H7 (cell line): ENCODE measurements around the gene NRIP1. TPM values are rescaled to one million over a fixed set of nuclear protein-coding genes. Genes with fewer than 3 reads are reported as not detected.

Source experiments
- DNase-seq: peaks from one replicate; pipeline ENCODE4 v3.0.0; 2012
- H3K27me3 ChIP-seq: 2 replicates; pipeline ENCODE4 v1.6.0; 2011; ENCODE audit warnings: mild to moderate bottlenecking, low read length; ENCODE audit not compliant: control insufficient read depth, insufficient read depth
- H3K36me3 ChIP-seq: replicated peaks from 2 replicates; pipeline ENCODE4 v1.5.1; 2011; ENCODE audit warnings: low read length; ENCODE audit not compliant: control insufficient read depth, insufficient read depth
- H3K4me3 ChIP-seq: 2 replicates; pipeline ENCODE4 v1.5.1; 2011; ENCODE audit warnings: low read depth, mild to moderate bottlenecking, control low read depth, low read length, moderate library complexity; ENCODE audit not compliant: insufficient read depth
- total RNA-seq: library from RNA; depleted of rRNA; stranded (reverse); fragments of >200 nt; shearing (Covaris generic); gene quantifications from 2 replicates; pipeline ENCODE4 v1.2.3, GENCODE V29; 2014; rRNA removed

NRIP1 gene
- total RNA-seq: 16.6 and 17.5 TPM in 2 replicates

GRCh38 chr21:15064576-15065391 is at the start of gene NRIP1:
Gene NRIP1 (minus strand): TSS chr21:15065000. CDS start chr21:14968192, 96,808 bp downstream.
- no peaks in the 10 kb centered on the region for H3K36me3 ChIP-seq
- no peaks in the 10 kb centered on the region; the same call in 1 of the 2 replicates for H3K27me3 ChIP-seq
- H3K4me3 ChIP-seq: peak within 1 kb of the TSS; percentile 70
- DNase-seq: peak; percentile 86

DNA sequence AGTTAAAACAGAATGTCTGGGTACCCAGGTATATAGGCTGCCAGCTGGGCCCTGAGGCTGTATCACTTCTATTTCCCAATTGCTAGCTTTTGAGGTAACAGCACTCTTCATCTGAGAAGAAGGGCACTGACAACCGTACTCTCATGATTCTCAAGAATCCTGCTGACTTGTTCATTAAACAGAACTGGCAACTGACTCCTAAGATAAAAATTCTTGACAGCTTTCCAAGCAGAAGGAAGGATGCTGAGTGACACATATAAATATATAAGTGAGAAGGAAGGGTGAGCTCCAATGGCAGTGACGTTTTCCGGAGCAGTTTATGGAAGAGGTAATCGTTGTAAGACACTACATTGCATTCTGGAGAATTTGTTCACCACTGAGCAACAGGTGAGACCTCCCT is 48.1 kb upstream of the NRIP1 start:
- Histone ChIP-seq H3K27me3 (no peaks in the 10 kb centered on the region), H3K36me3 (no peaks in the 10 kb centered on the region), H3K4me3 (no peak overlapping the region)
- DNase-seq: no peak

DNA sequence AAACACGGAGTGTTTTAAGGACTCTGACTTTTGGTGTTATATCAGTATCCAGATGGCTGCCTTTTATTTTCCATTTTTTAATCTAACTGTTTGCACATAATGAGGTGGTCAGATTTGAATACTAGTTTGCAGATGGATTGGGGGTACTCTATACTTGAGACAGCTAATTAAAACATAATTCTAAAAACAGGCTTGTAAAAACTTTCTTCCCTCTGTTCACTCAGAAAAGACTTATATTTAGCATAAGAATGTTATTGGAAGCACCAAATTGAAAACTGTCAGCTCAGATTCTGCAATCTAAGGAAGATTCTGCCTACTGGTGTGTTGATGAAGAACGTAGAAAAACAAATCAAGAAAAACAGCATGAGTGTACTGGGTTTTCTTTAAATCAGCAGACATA is 44.0 kb upstream of the NRIP1 start:
- H3K4me3 ChIP-seq: no peak overlapping the region

DNA sequence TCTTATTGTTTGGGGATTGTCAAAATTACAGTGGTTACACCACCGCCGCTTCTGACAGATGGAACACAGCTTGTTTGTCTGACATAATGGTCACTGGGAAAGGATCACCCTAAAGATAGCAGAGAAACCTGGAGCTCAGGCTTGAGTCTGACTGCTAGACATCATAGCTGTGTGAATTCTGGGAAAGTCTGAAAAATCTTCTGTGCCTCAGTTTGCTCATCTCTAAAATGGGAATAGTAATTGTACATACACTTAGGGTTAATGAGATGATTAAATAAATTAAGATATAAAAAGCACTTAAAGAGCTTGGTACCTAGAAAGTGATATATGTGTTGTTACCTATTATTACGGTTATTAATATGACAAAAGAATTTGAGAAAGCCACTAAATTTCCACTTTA is 39.7 kb upstream of the NRIP1 start:
- DNase-seq: no peak
- no peaks in the 10 kb centered on the region for H3K36me3 ChIP-seq
- no peak overlapping the region for H3K4me3 ChIP-seq
- no peaks in the 10 kb centered on the region for H3K27me3 ChIP-seq

More for the DNA sequence above, 44.0 kb upstream of the NRIP1 start:
- no peaks in the 10 kb centered on the region for H3K27me3 ChIP-seq
- DNase-seq: no peak
- no peaks in the 10 kb centered on the region for H3K36me3 ChIP-seq

DNA sequence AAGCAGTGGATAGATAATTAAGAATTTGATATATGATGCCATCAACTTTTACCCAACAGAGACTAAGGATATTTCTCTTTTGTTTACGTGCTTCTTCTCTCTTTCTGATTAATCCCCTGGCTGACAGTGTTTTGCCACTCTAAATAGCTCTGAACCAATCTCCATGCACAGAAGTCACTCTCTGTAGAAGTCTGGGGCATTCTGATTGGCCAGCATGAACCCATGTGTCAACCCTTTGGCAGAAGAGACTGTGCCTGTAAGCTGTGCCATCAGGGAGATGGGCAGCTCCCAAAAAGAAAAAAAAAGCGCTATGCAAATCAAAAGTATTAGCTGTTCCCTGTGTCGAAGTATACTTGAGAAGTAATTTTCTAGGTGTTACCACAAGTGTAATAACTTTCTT is 34.1 kb upstream of the NRIP1 start:
- Histone ChIP-seq H3K36me3 (no peaks in the 10 kb centered on the region), H3K4me3 (no peak overlapping the region), H3K27me3 (no peaks in the 10 kb centered on the region)
- no peak for DNase-seq

DNA sequence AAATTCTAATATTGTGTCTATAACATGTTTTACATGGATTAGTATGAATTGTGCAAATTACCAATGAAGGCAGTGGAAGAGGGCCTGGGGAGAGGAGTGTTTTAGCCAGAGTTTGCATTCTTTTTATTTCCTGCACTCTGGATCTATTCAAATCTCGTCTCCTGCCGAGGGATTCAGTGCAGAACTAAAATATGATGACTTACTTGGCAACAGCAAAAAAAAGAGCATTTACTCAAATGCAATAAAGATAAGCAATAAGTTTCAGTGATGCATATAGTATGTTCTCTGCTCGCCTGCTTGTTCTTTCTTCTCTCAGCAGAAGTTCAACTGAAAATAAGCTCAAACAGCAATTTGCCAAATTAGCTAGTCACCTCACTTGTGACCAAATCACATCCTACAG is 33.4 kb upstream of the NRIP1 start:
- no peak overlapping the region for H3K4me3 ChIP-seq
- no peaks in the 10 kb centered on the region for H3K36me3 ChIP-seq
- no peaks in the 10 kb centered on the region for H3K27me3 ChIP-seq
- no peak for DNase-seq

DNA sequence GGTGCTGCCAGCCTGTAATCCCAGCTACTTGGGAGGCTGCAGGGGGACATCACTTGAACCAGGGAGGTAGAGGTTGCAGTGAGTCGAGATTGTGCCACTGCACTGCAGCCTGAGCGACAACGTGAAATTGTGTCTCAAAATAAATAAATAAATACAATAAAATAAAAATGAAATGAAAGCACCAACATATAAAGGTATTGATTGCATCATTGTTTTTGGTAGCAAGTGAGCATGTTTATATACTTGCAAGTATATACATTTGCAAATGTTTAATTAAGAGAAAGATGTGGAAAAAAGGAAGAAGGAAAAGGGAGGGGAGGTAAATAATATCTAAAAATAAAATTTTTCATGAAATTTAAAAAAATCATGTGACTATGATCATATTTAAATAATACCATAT is 32.8 kb upstream of the NRIP1 start:
- DNase-seq: no peak
- Histone ChIP-seq H3K4me3 (no peak overlapping the region), H3K27me3 (no peaks in the 10 kb centered on the region), H3K36me3 (no peaks in the 10 kb centered on the region)

- no peak for DNase-seq
- Histone ChIP-seq H3K4me3 (no peak overlapping the region), H3K27me3 (no peaks in the 10 kb centered on the region), H3K36me3 (no peaks in the 10 kb centered on the region)
These were observed 31.3 kb upstream of the NRIP1 start for GRCh38 chr21:15096146-15096545.

GRCh38 chr21:15095326-15095725 is 30.5 kb upstream of the NRIP1 start:
- H3K27me3 ChIP-seq: no peaks in the 10 kb centered on the region
- no peak for DNase-seq
- H3K36me3 ChIP-seq: no peaks in the 10 kb centered on the region
- H3K4me3 ChIP-seq: no peak overlapping the region

GRCh38 chr21:15094706-15095105 is 29.9 kb upstream of the NRIP1 start:
- DNase-seq: no peak
- Histone ChIP-seq H3K4me3 (no peak overlapping the region), H3K27me3 (no peaks in the 10 kb centered on the region), H3K36me3 (no peaks in the 10 kb centered on the region)

DNA sequence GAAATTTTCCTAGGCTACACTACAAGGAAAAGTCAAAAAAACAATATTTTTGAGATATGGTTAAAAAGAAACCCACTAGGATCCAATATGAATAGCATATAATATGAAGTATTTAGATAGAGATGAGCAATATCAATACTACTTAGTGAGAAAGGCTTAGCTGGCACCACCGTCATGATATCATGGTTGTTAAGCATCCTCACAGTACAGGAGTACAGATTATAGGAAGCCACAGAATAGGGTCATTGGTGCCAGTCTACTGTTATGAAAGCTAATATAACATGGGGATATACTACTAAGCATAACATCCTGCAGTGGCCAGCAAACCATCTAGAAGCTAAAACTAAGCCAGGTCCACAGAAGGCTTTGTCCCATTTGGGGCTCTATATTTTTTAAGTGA is 28.4 kb upstream of the NRIP1 start:
- no peaks in the 10 kb centered on the region for H3K27me3 ChIP-seq

DNA sequence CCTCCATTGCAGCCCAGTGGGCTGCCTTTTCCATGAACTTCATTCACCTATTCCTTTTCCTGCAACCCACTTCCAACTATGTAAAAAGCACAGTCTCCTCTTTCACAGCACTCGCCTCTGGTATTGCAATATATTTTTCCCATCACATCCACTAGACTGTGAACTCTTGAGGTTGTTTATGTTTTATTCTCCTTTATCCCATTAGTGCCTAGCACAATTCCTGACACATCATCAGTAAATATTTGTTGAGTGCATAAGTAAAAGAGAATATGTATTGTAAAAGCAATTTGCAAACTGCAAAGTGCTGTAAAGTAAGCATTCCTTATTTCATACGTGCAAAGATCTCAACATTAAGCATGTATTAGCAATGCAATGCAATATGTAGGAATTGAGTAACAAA is 27.9 kb upstream of the NRIP1 start:
- no peaks in the 10 kb centered on the region for H3K27me3 ChIP-seq
- DNase-seq: no peak

More for the DNA sequence above, 28.4 kb upstream of the NRIP1 start:
- no peak for DNase-seq
- Histone ChIP-seq H3K4me3 (no peak overlapping the region), H3K36me3 (no peaks in the 10 kb centered on the region)

GRCh38 chr21:15090390-15090789 is 25.6 kb upstream of the NRIP1 start:
- Histone ChIP-seq H3K36me3 (no peaks in the 10 kb centered on the region), H3K27me3 (no peaks in the 10 kb centered on the region), H3K4me3 (no peak overlapping the region)
- DNase-seq: no peak

More for the DNA sequence above, 27.9 kb upstream of the NRIP1 start:
- no peak overlapping the region for H3K4me3 ChIP-seq
- H3K36me3 ChIP-seq: no peaks in the 10 kb centered on the region

DNA sequence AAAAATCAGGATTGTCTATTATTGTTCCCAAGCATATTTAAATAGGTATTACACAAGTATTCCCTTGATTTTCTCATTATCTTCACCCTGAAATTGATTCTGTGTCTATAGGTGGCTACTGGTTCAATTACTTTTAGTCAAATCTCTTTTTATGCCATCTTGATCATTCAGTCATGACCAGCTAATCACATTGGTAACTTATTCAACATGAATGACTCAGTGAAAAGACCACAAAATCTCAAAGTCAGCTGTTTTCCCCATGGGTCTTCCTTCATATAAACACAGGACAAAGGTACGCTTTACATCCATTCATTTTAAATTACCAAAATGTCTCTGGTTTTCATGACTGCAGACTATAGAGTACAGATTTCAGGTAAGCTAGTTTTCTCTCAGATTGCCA is 23.7 kb upstream of the NRIP1 start:
- DNase-seq: no peak
- H3K36me3 ChIP-seq: no peaks in the 10 kb centered on the region
- H3K27me3 ChIP-seq: no peaks in the 10 kb centered on the region
- H3K4me3 ChIP-seq: no peak overlapping the region

GRCh38 chr21:15084668-15085067 is 19.9 kb upstream of the NRIP1 start:
- Histone ChIP-seq H3K36me3 (no peaks in the 10 kb centered on the region), H3K27me3 (no peaks in the 10 kb centered on the region), H3K4me3 (no peak overlapping the region)
- DNase-seq: no peak
